ENCODE measurements around the gene E2F6. TPM values are rescaled to one million over a fixed set of nuclear protein-coding genes. Genes with fewer than 3 reads are reported as not detected.

E2F6 gene
- total RNA-seq, 1 experiment from 2014 or later, result 21.8 TPM

- Histone ChIP-seq H3K4me2 (ENCODE audit: insufficient read depth, insufficient read length, low read length) (no peak overlapping the region), H2BK5ac (ENCODE audit: insufficient read length, low read length) (no peak overlapping the region), H3K4me1 (ENCODE audit: insufficient read depth, low read length) (no peaks in the 10 kb centered on the region), H3K27me3 (ENCODE audit: insufficient read depth, low read length) (no peaks in the 10 kb centered on the region), H4K91ac (ENCODE audit: insufficient read length, low read depth, low read length) (no peak overlapping the region), H2BK15ac (ENCODE audit: low read depth, low read length) (no peak overlapping the region), H3K27ac (ENCODE audit: insufficient read length, low read depth, low read length) (no peak overlapping the region), H2AK5ac (ENCODE audit: insufficient read length, low read length) (no peak overlapping the region), H3K23me2 (ENCODE audit: insufficient read length, low read depth, low read length, poor library complexity, severe bottlenecking) (no peaks in the 10 kb centered on the region), H3T11ph (ENCODE audit: low read length) (no peak overlapping the region), H3K23ac (ENCODE audit: insufficient read length, low read depth, low read length) (no peak overlapping the region), H3K9ac (ENCODE audit: extremely low read depth, insufficient read length, low read length) (no peak overlapping the region), H3K56ac (ENCODE audit: insufficient read length, low read depth, low read length) (no peak overlapping the region), H3K4ac (ENCODE audit: low read depth, low read length) (no peak overlapping the region), H3K79me1 (ENCODE audit: insufficient read depth, low read depth, low read length, poor library complexity, severe bottlenecking) (no peaks in the 10 kb centered on the region), H2BK120ac (ENCODE audit: low read depth, low read length, poor library complexity, severe bottlenecking) (no peak overlapping the region), H3K18ac (ENCODE audit: insufficient read length, low read depth, low read length) (no peak overlapping the region), H4K8ac (replicated peaks; ENCODE audit: insufficient read length, low read depth, low read length) (no peak overlapping the region), H3K9me3 (ENCODE audit: control insufficient read depth, low read depth, low read length) (no peaks in the 10 kb centered on the region), H4K5ac (ENCODE audit: insufficient read length, low read depth, low read length) (no peak overlapping the region), H2AFZ (ENCODE audit: low read length) (no peak overlapping the region), H3K79me2 (ENCODE audit: insufficient read depth, low read length) (no peaks in the 10 kb centered on the region), H2BK12ac (ENCODE audit: insufficient read length, low read depth, low read length) (no peak overlapping the region), H3K14ac (ENCODE audit: insufficient read depth, low read length) (no peak overlapping the region), H4K20me1 (ENCODE audit: control insufficient read depth, insufficient read depth, insufficient read length) (no peaks in the 10 kb centered on the region), H2BK20ac (ENCODE audit: low read depth, low read length, poor library complexity, severe bottlenecking) (no peak overlapping the region)
- Mint-ChIP-seq H3K27me3 (ENCODE audit: low read depth) (peaks cover 5% of the 10 kb centered on the region), H3K4me3 (no peak overlapping the region), H3K27ac (no peak overlapping the region), H3K9me3 (no peaks in the 10 kb centered on the region; a peak in 1 of 5 replicates), H3K4me1 (peaks cover 2 to 3% of the 10 kb centered on the region in 2 experiments), H3K36me3 (ENCODE audit: insufficient read depth in 1 of 3, low read depth in 3 of 3) (no peaks in the 10 kb centered on the region)
- no peak for TF ChIP-seq CTCF (conservative IDR thresholded peaks at IDR 0.05)
- no CpG with 5 or more reads among the region's 1 CpG for WGBS (ENCODE audit: extremely low coverage, insufficient read length, low lambda C conversion rate)
- DNase-seq, result no peak
Measured at GRCh38 chr2:11408959-11409571, 56.9 kb downstream of the E2F6 start.

All from H9 (cell line).